ENCODE measurements around the gene PRAMEF5.
"Not testable (repeated sequence)": the region's sequence is repeated elsewhere in the genome, so short reads cannot be mapped to it uniquely, and the experiment has no call there.

- TF ChIP-seq GLIS3 (CRISPR knock-in tag; IDR thresholded peaks at IDR 0.05); PATZ1 (CRISPR knock-in tag; IDR thresholded peaks at IDR 0.05; ENCODE audit: borderline replicate concordance); POU6F1 (CRISPR knock-in tag; IDR thresholded peaks at IDR 0.05; ENCODE audit: borderline replicate concordance, low read depth); BACH2 (CRISPR knock-in tag; IDR thresholded peaks at IDR 0.05; ENCODE audit: borderline replicate concordance); PPARA (CRISPR knock-in tag; IDR thresholded peaks at IDR 0.05; ENCODE audit: borderline replicate concordance); ARNTL (CRISPR knock-in tag; IDR thresholded peaks at IDR 0.05; ENCODE audit: borderline replicate concordance, low read depth); ESRRG (CRISPR knock-in tag; IDR thresholded peaks at IDR 0.05); RARB (CRISPR knock-in tag; IDR thresholded peaks at IDR 0.05); ZFP3 (CRISPR knock-in tag; IDR thresholded peaks at IDR 0.05); ZNF565 (CRISPR knock-in tag; conservative IDR thresholded peaks at IDR 0.05; ENCODE audit: low read depth): not testable (repeated sequence)
These were observed 31.2 kb upstream of the PRAMEF5 start for GRCh38 chr1:13222788-13223187.

Measured in SK-N-SH treated with all-trans-retinoic acid at 6 μM for 48 hours (cell line).